Muscle of leg (tissue), 11 donors: ENCODE measurements around the gene CSKMT. TPM values are rescaled to one million over a fixed set of nuclear protein-coding genes. Genes with fewer than 3 reads are reported as not detected.

ENCODE experiments used
- DNase-seq: peaks from one replicate; pipeline ENCODE4 v3.0.0; 2013
- H3K27ac ChIP-seq: one replicate; pipeline ENCODE4 v1.5.1; 2013; ENCODE audit warnings: mild to moderate bottlenecking, low read length, control low read depth
- H3K27me3 ChIP-seq: one replicate; pipeline ENCODE4 v1.6.1; 2013; ENCODE audit warnings: low read length; ENCODE audit not compliant: control insufficient read depth, insufficient read depth
- H3K36me3 ChIP-seq: one replicate; pipeline ENCODE4 v1.6.1; 2013; ENCODE audit warnings: low read length; ENCODE audit not compliant: control insufficient read depth, insufficient read depth
- H3K4me1 ChIP-seq: one replicate; pipeline ENCODE4 v1.6.1; 2013; ENCODE audit warnings: low read length; ENCODE audit not compliant: control insufficient read depth, insufficient read depth
- H3K4me3 ChIP-seq: one replicate; pipeline ENCODE4 v1.5.1; 2013; ENCODE audit warnings: low read length, control low read depth
- H3K9me3 ChIP-seq: replicated peaks from 2 replicates; pipeline ENCODE4 v1.6.1; 2013; ENCODE audit warnings: low read depth, low read length; ENCODE audit not compliant: control insufficient read depth
- WGBS: methylation state at CpG from one replicate; pipeline ENCODE4 v1.1.5; 2013; ENCODE audit warnings: missing lambda C conversion rate; ENCODE audit not compliant: insufficient coverage; 5-methylcytosine and 5-hydroxymethylcytosine counted together
- polyA plus RNA-seq, 8 donors: library from polyadenylated mRNA; unstranded; fragments of 120-200 nt; gene quantifications; one replicate each; pipeline versions ENCODE4 v1.2.1 to v1.2.3, GENCODE V29; 2013; ENCODE audit warnings: inconsistent platforms in 1 of 8, low replicate concordance in 1 of 8; ENCODE audit not compliant: insufficient read length in 8 of 8, insufficient read depth in 1 of 8
- total RNA-seq: library from RNA; stranded (reverse); fragments of 120-200 nt; gene quantifications from one replicate; pipeline ENCODE4 v1.2.4, GENCODE V29; 2013

CSKMT gene
- total and polyA plus RNA-seq, 9 donors: 2.6 to 7.6 (median 4.1) TPM

- no peaks in the 10 kb centered on the region for H3K9me3 ChIP-seq
- H3K27me3 ChIP-seq: no peaks in the 10 kb centered on the region
- 65% methylated on average over 7 of the region's 8 CpGs for WGBS
- H3K27ac ChIP-seq: peak overlapping the region; percentile 87
- peaks cover 31% of the 10 kb centered on the region for H3K36me3 ChIP-seq
- DNase-seq: no peak
- H3K4me1 ChIP-seq: peaks cover 43% of the 10 kb centered on the region
- H3K4me3 ChIP-seq: peak overlapping the region; percentile 92
Measured at GRCh38 chr11:62706850-62707247, 41.7 kb downstream of the CSKMT start.

GRCh38 chr11:62707277-62707861 is 42.3 kb downstream of the CSKMT start, which contains the start of the genes BSCL2 and GNG3:
TSS of gene BSCL2 (minus strand) at chr11:62707424. CDS start at chr11:62707195, 229 bp downstream.
TSS of gene GNG3 (plus strand) at chr11:62707676. CDS start at chr11:62708296, 620 bp downstream.
- 71% methylated on average over 5 of the region's 10 CpGs for WGBS
- Histone ChIP-seq H3K27ac (peak within 1 kb of the TSS; percentile 87), H3K4me1 (peaks cover 43% of the 10 kb centered on the region)

GRCh38 chr11:62708392-62708791 is 43.3 kb downstream of the CSKMT start:
- Histone ChIP-seq H3K4me3 (peak overlapping the region; percentile 57), H3K9me3 (no peaks in the 10 kb centered on the region), H3K36me3 (peaks cover 34% of the 10 kb centered on the region), H3K27ac (peak overlapping the region; percentile 86), H3K27me3 (no peaks in the 10 kb centered on the region), H3K4me1 (peaks cover 43% of the 10 kb centered on the region)
- DNase-seq: no peak
- 80% methylated on average over 5 of the region's 5 CpGs for WGBS

More at GRCh38 chr11:62707277-62707861, 42.3 kb downstream of the CSKMT start, which contains the start of the genes BSCL2 and GNG3:
- Histone ChIP-seq H3K9me3 (no peaks in the 10 kb centered on the region), H3K27me3 (no peaks in the 10 kb centered on the region), H3K4me3 (peak within 1 kb of the TSS; percentile 92), H3K36me3 (peaks cover 29% of the 10 kb centered on the region)
- DNase-seq: peak; percentile 46

GRCh38 chr11:62708793-62709192 is 43.7 kb downstream of the CSKMT start:
- Histone ChIP-seq H3K27ac (peak overlapping the region; percentile 86), H3K4me1 (peaks cover 43% of the 10 kb centered on the region), H3K36me3 (peaks cover 38% of the 10 kb centered on the region), H3K4me3 (peak overlapping the region; percentile 57), H3K9me3 (no peaks in the 10 kb centered on the region), H3K27me3 (no peaks in the 10 kb centered on the region)
- WGBS: no CpG with 5 or more reads among the region's 7 CpGs
- DNase-seq: no peak

- H3K9me3 ChIP-seq: no peaks in the 10 kb centered on the region
- peak; percentile 100 for DNase-seq
- peak overlapping the region; percentile 86 for H3K27ac ChIP-seq
- H3K4me3 ChIP-seq: peak overlapping the region; percentile 57
- peaks cover 43% of the 10 kb centered on the region for H3K36me3 ChIP-seq
- H3K27me3 ChIP-seq: no peaks in the 10 kb centered on the region
- WGBS: 3% methylated on average over 28 of the region's 47 CpGs
- H3K4me1 ChIP-seq: peaks cover 43% of the 10 kb centered on the region
Measured at GRCh38 chr11:62709247-62710000, 44.3 kb downstream of the CSKMT start.

- Histone ChIP-seq H3K36me3 (peaks cover 47% of the 10 kb centered on the region), H3K4me3 (peak overlapping the region; percentile 57), H3K27me3 (no peaks in the 10 kb centered on the region), H3K9me3 (no peaks in the 10 kb centered on the region), H3K27ac (peak overlapping the region; percentile 86), H3K4me1 (peaks cover 41% of the 10 kb centered on the region)
- peak; percentile 61 for DNase-seq
- WGBS: 58% methylated on average over 4 of the region's 7 CpGs
Measured at GRCh38 chr11:62710001-62710345, 44.9 kb downstream of the CSKMT start.

- Histone ChIP-seq H3K27me3 (no peaks in the 10 kb centered on the region), H3K27ac (no peak overlapping the region), H3K9me3 (no peaks in the 10 kb centered on the region), H3K4me1 (peaks cover 22% of the 10 kb centered on the region), H3K36me3 (peaks cover 66% of the 10 kb centered on the region), H3K4me3 (no peak overlapping the region)
- 100% methylated on average over 1 of the region's 6 CpGs for WGBS
- no peak for DNase-seq
Measured at GRCh38 chr11:62712276-62712812, 47.2 kb downstream of the CSKMT start.

GRCh38 chr11:62712861-62713260 is 47.7 kb downstream of the CSKMT start:
- Histone ChIP-seq H3K27me3 (no peaks in the 10 kb centered on the region), H3K4me1 (peaks cover 19% of the 10 kb centered on the region), H3K4me3 (no peak overlapping the region), H3K36me3 (peaks cover 68% of the 10 kb centered on the region), H3K27ac (no peak overlapping the region), H3K9me3 (no peaks in the 10 kb centered on the region)
- no CpG with 5 or more reads among the region's 3 CpGs for WGBS
- DNase-seq: no peak

- Histone ChIP-seq H3K4me3 (no peak overlapping the region), H3K27ac (no peak overlapping the region), H3K4me1 (peaks cover 16% of the 10 kb centered on the region), H3K9me3 (no peaks in the 10 kb centered on the region), H3K36me3 (peaks cover 73% of the 10 kb centered on the region), H3K27me3 (no peaks in the 10 kb centered on the region)
- no peak for DNase-seq
- WGBS: 83% methylated on average over 1 of the region's 2 CpGs
Measured at GRCh38 chr11:62713343-62713742, 48.2 kb downstream of the CSKMT start.
